Hematopoietic multipotent progenitor cell treated with erythropoietin and hydrocortisone succinate and interleukin-3 and kit ligand, for 6 days (in vitro differentiated cells): ENCODE measurements around the gene CCL28.
"Not testable (repeated sequence)": the region's sequence is repeated elsewhere in the genome, so short reads cannot be mapped to it uniquely, and the experiment has no call there.

Experiments
- DNase-seq: peaks from one replicate; pipeline ENCODE4 v3.0.0-alpha.2; 2015

Gene CCL28

GRCh38 chr5:43412156-43412555 is at the start of gene CCL28:
Gene CCL28, minus strand, starts transcription at chr5:43412391. Its CDS starts 75 bp downstream, at chr5:43412316.
- no peak for DNase-seq

DNA sequence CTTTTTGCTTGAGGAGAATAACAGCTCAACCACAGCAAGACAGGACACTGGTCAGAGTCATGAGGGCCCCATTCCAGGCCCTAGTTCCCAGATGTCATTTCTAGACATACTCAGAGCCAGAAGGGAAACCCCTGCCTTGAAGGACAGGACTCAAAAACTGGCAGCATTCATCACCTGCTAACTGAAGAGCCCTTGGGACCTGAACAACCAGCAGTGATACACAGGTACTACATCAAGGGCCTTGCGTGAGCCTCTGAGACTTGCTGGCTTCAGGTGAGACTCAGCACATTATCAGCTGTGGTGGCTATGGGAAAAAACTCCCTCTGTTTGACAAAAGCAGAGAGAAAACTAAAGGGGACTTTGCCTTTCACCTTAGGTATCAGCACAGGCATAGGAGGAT is 48.9 kb upstream of the CCL28 start:
- no peak for DNase-seq

DNA sequence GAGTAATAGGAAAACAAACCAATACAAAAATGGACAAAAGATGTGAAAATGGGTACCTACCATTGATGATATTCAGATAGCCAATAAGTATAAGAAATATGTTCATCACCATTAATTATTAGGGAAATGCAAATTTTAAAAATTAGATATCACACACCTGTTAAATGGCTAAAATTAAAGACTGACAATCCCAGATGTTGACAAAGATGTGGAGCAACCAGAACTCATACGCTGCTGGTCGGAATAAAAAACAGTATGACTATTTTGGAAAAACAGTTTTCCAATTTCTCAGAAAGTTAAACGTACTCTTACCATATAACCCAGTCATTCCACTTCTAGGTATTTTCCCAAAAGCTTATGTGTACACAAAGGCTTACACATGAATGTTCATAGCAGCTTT is 44.4 kb upstream of the CCL28 start:
- no peak for DNase-seq

GRCh38 chr5:43441575-43441974 is 29.4 kb upstream of the CCL28 start:
- not testable (repeated sequence) for DNase-seq

- DNase-seq: peak; percentile 7
These were observed 25.0 kb upstream of the CCL28 start for GRCh38 chr5:43437062-43437660.

DNA sequence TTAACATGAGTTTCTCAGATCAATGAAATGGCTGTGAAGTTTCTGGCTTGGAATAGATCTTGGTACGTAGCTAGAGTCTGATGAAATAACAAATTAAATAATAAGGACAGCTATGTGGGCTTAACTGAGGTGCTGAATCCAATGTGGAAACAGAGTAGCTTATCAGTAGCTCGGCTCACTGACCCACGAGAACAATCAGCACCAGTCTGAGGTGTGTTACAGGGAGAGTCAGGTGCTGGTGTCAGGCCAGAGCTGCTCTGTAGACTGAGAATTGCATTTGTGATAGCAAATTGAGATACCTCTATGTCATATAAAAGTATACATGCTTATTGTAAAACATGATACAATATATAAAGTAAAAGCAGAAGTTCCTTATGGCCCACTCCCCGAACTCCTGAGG is 21.2 kb upstream of the CCL28 start:
- no peak for DNase-seq

GRCh38 chr5:43432486-43433375 is 20.5 kb upstream of the CCL28 start:
- peak; percentile 39 for DNase-seq

GRCh38 chr5:43429706-43430105 is 17.5 kb upstream of the CCL28 start:
- DNase-seq: no peak

- DNase-seq: no peak
These were observed 16.8 kb upstream of the CCL28 start for GRCh38 chr5:43429016-43429415.

GRCh38 chr5:43427306-43427705 is 15.1 kb upstream of the CCL28 start:
- DNase-seq: no peak

DNA sequence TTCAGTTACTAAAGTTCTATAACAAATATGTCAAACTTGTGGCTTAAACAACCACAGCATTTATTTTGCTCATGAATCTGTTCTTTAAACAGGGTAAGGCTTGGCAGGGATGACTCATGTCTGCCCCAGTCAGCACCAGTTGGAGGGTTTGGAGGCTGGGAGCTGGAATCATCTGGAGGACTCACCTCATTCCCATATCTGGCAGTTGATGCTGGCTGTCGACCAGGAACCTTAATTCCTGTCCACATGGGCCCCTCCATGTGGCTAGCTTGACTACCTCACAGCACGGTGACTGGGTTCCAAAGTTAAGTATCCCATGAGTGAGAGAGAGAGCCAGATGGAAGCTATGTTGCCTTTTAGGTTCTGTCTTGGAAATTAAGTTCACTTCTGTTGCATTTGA is 13.8 kb upstream of the CCL28 start:
- DNase-seq: no peak

GRCh38 chr5:43423086-43423485 is 10.9 kb upstream of the CCL28 start:
- DNase-seq: not testable (repeated sequence)

DNA sequence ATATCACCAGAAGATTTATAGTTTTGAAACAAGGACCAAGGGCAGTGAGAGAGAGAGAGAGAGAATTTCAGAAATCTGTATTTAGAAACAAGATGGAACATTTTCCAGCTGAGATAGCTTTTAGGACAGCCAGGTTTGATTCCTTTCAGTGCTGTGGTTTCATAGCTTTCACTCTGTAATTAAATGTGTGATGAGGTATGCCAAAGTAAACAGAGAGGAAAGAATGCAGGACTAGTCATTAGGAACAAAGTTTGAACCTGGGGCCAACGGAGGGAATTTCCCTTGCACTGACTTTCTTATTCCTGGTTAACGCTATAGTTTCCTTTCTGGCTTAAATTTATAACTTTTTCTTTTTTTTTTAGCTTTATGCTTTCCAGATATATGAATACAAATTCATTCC is 10.0 kb upstream of the CCL28 start:
- no peak for DNase-seq

DNA sequence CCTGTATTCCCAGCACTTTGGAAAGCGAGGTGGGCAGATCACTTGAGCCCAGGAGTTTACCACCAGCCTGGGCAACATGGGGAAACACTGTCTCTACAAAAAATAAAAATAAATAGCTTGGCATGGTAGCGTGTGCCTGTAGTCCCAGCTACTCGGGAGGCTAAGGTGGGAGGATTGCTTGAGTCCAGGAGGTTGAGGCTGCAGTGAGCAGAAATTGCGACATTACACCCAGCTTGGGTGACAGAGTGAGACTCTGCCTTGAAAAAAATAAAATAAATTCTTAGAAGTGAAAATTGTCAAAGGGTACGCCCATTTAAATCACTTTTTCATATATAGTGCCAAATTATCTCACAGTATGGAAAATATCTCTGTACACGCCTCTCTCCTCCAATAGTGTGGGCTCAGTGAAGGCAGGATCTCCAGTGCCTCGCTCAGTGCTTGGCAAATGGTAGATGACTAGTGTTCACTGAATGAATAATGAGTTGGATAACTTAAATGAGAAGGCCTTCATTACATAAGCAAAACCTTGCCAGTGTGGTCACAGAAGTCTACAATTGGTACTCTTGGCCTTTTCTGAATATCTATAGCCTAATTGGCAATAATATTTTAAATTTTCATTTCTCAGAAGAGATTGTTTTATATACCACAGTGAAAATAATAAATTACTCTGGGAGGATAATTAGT is 9.4 kb upstream of the CCL28 start:
- no peak for DNase-seq

- no peak for DNase-seq
These were observed 8.1 kb upstream of the CCL28 start for GRCh38 chr5:43420241-43420640.

DNA sequence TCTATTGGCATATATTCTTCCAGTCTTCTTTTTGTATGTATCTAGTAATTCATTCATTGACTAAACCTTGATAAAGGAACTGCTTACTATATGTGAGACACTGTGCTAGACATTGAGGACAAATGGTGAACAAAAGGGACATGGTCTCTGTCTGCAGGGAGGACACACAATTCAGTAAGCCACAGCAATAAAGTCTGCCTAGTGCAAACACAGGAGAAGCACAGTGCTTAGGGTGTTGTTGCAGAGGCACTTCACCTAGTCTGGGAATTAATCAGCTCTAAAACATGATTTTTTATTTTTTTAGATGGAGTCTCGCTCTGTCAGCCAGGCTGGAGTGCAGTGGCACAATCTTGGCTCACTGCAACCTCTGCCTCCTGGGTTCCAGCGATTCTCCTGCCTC is 6.4 kb upstream of the CCL28 start:
- DNase-seq: no peak

DNA sequence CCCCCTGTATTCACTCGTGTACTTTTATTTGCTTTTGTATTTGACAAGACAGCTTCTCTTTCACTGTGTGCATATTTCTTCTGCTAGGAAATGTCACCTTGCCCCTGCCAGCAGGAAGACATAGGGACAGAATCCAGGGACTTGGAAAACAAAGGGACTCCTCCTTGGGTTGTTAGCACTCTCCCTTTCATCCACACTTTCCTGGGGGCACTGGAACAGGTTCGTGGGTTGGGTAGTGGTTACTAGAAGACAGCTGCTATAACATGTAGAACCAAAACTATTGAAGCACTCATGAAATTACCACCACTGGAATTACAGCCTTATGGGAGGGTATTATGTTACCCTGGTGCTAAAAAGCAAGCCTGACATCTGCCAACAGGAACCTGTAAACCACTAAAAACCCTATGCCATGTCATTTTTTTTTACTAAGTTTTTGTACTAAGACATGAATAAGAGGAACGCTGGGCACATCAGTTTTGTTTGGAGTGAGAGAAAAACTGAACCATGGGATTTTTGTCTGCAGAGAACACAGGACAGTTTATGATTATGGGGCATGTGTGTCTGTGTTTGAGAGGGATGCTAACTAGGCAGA is 4.7 kb upstream of the CCL28 start:
- DNase-seq: no peak

DNA sequence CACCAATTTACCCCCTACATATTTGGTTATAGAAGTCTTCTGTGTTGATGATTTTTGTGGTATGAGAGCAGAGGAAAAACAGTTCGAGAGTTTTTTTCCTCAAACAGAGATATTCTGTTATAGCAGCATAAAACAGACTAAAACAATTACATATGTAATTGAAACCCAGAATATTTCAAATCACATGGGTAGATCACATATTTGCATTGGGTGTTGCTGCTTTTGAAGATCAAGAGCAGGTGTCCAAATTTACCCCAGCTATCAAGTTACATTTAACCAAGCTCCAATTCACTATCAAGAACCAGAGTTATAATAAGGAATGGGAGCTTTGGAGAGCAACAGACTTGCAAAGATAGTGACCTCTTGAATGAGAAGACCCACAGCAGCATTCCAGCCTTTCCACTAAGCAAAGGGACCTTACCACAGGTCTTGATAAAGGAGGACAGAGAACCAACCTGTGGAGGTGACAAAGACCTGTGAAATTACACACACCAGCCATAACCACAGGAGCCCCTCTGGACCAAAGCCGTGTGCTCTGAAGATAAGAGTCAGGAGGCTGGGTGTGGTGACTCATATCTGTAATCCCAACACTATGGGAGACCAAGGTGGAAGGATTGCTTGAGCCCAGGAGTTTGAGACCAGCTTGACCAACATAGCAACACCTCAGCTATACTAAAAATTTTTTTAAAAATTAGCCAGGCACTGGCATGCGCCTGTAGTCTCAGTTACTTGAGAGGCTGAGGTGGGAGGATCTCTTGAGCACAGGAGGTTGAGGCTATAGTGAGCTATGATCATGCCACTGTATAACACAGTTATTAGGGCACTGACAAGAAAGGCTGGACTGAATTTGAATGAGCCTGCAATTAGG is 4.0 kb upstream of the CCL28 start:
- DNase-seq: peak; percentile 79

GRCh38 chr5:43413966-43414365 is 1.8 kb upstream of the CCL28 start:
- DNase-seq: no peak

DNA sequence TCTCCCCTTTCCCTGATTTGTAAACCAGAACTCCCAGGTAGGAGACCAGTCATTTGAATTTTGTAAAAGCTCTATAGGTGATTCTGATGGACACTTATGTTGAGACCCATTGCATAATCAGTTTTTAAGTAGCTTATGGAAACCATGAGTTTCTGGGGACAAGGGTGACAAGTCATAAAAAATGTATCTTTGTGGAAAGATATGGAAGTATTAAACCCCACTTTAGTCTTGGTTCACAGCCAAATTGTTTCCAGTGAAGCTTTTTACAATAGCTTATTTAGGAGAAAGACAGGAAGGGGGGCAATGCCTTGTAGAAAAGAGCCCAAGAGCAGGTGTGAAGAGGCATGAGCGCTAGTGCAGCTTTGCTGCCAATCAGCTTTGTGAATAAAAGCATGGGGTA is 453 bp upstream of the CCL28 start:
- DNase-seq: no peak

GRCh38 chr5:43411495-43411894 is 696 bp downstream of the CCL28 start:
- DNase-seq: no peak

- no peak for DNase-seq
These were observed 1.8 kb downstream of the CCL28 start for GRCh38 chr5:43410414-43410813.
